ENCODE measurements around the gene PITHD1.

- TF ChIP-seq JUN (IDR thresholded peaks at IDR 0.05; ENCODE audit: low read depth, low read length) (no peak), GABPA (IDR thresholded peaks at IDR 0.05; ENCODE audit: borderline replicate concordance, insufficient read depth, low read length) (no peak), CTCF (IDR thresholded peaks at IDR 0.05; ENCODE audit: control extremely low read depth in 1 of 3, insufficient read depth in 1 of 3, low read depth in 1 of 3, low read length in 3 of 3) (no peak), BRCA1 (IDR thresholded peaks at IDR 0.05; ENCODE audit: low read depth, low read length) (no peak), EZH2 (IDR thresholded peaks at IDR 0.05; ENCODE audit: low read depth, low read length, severe bottlenecking) (no peak), ATF3 (IDR thresholded peaks at IDR 0.05; ENCODE audit: insufficient read depth, low read depth, low read length) (no peak), SIN3A (conservative IDR thresholded peaks at IDR 0.05 in 1 of 2, IDR thresholded peaks at IDR 0.05 in 1 of 2; ENCODE audit: low read depth in 1 of 2, low read length in 2 of 2) (no peak), CHD1 (IDR thresholded peaks at IDR 0.05; ENCODE audit: low read depth, low read length) (no peak)
- TF ChIP-seq, protein P1, sequence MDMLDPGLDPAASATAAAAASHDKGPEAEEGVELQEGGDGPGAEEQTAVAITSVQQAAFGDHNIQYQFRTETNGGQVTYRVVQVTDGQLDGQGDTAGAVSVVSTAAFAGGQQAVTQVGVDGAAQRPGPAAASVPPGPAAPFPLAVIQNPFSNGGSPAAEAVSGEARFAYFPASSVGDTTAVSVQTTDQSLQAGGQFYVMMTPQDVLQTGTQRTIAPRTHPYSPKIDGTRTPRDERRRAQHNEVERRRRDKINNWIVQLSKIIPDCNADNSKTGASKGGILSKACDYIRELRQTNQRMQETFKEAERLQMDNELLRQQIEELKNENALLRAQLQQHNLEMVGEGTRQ (IDR thresholded peaks at IDR 0.05; ENCODE audit: low read length), result no peak
Measured at GRCh38 chr1:23805025-23805424, 26.8 kb downstream of the PITHD1 start.
